Fibroblast of skin of scalp (primary cell): ENCODE data around the gene GNAS. TPM values are rescaled to one million over a fixed set of nuclear protein-coding genes. Genes with fewer than 3 reads are reported as not detected.
"Not testable (repeated sequence)": the region's sequence is repeated elsewhere in the genome, so short reads cannot be mapped to it uniquely, and the experiment has no call there.

Source experiments
- DNase-seq: peaks from one replicate; pipeline ENCODE4 v3.0.0-alpha.2; 2013
- polyA plus RNA-seq, 2 experiments: library from polyadenylated mRNA; unstranded; fragments of 120-200 nt; gene quantifications; one replicate each; pipeline ENCODE4 v1.2.1, GENCODE V29; 2013; ENCODE audit not compliant: insufficient read length in 2 of 2

The GNAS gene
- 2,376 TPM for polyA plus RNA-seq (2013, experiment 1 of 2; ENCODE audit: insufficient read length)
- polyA plus RNA-seq (2013, experiment 2 of 2; ENCODE audit: insufficient read length): 2,037 TPM

DNA sequence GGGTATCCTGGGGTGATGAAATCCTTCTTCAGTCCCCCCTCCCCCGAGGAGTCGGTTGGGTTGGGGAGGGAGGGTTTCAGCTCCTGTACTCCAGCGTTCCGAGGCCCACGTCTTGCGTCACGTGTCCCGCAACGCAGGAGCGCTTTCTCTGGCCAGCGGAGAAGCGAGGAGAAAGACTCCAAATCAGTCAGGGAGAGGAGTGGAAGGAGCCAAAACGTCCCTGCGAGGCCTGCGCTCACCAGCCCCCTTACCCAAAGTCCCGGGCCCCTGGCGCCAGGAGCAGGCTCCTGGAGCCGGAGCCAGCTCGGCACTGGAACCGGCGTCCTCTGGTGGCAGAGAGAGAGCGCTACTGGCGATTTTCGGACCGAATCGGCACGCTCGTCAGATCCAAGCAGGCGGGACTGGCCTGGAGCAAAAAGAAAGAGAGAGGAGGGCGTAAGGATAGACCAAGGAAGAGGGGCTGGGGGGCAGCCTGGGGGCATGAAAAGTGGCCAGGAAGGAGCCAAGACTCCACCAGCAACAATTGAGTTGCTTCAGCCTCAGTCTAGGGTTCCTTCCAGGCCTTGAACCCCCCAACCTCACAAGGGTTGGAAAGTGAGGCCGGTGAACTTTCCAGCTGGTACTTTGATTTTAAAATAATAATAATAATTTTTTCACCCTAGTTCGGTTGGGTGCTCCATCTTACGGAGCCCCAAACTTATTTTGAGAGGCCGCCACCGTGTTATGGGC is at the start of gene GNAS:
Gene GNAS (plus strand): TSS at position 174 of the 729 bp plus-strand sequence.
- DNase-seq: peak; percentile 64

DNA sequence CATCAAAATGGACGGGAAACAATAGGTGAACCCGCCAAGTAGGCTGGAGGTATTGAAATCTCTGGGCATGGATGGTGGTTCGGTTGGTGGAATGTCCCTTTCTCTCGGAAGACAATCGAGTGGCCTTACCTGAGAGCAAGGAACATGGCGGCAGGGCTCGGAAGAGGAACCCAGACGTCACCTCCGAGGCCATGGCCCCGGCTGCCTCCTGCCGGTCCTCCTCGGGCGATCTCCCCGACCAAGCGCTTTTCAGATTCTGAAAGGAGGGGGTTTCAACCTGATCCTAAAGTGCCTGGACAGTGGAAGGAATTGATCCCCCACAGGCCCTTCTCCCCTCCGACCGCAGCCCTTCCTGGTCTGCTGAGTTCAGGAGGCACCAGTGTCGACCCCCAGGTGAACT is 49.0 kb upstream of the GNAS start:
- DNase-seq: no peak

DNA sequence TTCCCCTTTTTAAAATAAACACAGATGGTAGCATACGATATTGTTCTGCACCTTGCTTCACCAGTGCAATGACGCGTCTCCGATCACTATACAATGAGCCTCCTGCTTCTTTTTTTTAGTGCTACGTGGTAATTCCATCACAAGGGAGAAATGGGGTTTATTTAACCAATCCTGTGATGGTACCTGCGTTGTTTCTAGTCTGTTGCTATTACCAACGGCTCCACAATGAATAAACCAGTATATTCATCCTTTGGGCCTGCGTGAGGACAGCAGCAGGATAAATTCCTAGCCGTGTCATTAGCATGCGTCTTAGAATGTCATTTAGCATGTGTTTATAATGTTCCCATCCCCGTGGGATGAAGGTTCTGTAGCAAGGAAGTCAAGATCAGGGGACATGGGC is 44.7 kb upstream of the GNAS start:
- no peak for DNase-seq

DNA sequence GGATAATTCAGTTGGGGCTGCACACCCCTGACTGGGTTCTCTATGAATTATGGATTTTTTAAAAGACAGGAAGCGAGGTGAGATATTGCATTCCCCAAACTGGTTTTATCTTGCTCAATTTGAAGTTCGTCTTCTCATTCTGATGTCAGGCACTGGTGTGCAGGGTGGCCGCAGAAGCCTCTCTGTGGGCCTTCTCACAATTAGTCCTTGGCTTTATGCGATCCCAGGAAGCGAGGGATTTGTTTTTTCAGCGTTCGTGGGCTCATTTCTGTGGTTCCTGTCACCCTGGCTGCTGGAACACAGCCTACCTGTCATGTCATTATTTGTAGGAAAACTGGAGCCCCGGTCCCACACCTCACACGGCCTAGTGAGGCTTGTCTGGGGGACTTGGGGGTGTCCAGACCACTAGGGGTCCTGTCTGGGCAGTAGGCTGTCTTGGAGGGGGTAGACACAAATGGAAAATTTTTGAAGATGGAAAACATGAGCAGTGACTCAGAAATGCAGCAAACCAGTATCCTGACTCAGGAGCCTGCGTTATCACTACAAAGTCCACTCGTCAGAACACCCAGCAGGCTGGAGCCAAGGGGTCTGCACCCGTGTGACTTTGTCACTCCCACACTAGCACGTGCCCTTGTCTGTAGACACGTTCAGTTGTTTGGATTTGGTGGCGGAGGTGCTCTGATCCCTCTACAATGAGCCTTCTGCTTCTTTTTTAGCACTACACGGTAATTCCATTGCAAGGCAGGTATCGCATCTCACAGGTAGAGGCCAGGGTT is 44.1 kb upstream of the GNAS start:
- peak; percentile 11 for DNase-seq

DNA sequence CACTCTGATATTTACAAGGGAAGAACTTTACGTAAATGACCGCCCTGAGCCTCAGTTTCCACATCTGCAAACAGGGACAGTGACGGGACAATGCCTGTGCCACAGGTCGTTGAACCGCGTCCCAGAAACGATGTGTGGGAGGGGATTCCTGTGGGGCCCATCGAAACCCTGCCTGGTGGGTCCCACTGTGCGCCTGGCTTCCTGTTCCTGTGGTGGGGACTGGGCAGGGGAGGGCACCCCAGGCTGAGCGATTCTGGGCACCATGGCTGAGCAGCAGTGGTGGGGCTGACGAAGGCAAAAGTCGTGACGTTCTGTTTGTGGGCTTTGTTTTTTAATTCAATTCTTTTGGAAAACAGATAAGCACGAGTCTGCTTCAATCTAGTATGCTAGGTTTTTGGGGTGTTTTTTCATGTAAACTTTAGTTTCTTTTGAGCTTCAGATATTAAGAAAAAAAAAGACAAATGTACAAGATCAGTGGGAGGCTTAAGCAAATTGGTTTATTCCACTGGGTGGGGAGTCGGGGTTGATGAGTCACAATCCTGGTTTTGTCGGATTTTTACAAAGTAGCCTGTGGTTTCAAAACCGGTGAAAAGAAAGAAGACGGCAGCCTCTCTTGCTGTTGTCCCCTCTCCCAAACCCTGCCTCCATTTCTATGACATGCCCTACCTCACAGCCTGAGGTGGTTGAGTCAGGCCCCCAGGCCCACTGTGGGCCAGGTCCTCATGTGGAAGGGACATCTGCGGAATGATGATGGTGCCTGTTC is 42.2 kb upstream of the GNAS start:
- peak; percentile 41 for DNase-seq

DNA sequence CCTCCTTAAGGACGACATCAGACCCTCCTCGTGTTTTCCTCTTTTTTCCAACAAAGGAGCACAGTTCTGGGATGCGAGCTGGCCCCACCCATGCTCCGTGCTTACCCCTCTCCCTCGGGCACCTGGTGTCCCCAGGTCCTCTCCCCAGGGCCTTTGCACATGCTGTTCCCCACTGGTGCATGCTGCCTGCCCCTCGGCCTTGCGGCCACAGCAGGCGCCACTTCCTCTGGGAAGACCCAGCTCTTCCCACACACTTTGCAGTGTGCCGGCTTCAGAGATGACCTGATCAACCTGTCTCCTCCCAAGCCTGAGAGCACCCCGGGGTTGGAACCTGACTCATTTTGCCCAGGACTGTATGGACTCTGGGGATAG is 41.7 kb upstream of the GNAS start:
- DNase-seq: no peak

DNA sequence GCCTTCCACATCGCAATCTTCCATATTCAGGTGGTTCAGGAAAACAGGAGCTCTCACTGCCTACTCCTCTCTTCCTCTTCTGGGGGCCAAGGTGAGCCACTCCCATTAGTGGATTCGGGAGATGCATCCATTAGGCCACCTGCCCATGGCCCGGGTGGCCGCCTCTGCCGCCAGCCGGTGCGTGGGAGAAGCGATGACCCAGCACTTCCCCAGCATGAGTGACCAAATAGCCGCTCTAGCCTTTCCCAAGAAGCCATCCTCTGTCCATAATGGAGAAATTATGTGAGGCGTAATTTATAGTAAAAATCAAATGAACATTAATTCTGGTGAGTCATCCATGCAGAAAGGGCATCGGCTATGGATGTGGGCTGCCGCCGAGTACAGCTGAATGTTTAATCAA is 41.2 kb upstream of the GNAS start:
- DNase-seq: no peak

DNA sequence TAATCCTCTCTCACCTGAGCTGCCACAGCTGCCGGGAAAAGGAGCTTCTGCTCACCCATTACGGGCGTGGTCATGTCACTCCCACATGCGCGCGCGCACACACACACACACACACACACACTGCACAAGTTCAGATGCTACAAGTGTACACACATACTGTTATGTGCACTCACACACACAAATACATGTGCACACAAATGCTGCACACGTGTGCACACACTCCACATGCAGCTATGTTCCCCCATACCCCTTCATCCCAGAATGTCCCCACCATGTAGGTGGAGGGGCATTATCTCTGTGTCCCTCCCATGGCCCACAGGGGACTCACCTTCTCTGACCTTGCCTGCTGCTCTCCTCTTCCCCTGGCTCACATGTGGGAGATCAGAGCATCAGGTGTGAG is 39.1 kb upstream of the GNAS start:
- DNase-seq: no peak

DNA sequence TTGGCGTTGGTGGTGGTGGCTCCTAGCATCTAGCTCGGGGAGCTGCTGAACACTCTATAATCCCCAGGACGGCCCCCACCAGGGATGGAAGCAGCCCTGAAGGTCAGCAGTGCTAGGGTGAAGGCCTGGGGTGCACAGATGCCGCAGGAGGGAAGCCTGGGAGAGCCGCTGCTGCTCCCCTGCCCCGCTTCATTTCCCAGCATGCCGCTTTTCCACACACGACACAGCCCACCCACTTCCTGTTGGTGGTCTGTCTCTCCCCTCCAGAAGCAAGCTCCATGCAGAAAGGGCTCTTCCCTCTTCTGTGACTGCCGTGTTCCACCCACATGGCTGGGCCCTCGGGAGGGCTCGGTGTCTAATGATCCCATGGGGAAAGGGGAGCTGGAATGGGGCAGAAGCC is 37.1 kb upstream of the GNAS start:
- DNase-seq: no peak

DNA sequence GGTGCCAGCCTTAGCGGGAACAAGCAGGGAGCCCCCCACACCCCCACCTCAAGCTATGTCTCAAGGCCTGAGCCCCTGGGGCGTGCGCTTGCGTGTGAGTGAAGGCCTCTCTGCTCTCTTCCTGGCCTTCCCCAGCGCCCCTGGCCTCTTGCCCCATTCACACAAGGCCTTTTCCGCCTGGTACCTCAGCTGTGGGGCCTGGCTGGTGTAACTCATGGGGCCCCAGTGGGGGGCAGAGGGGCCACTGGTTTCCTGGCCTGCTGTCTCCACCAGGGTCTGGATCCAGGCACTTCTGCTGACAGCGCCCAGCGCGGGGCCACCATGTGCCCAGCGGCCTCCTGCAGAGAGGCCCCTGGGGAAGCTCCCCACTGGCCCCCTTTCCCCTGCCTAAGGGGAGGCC is 36.5 kb upstream of the GNAS start:
- DNase-seq: no peak

DNA sequence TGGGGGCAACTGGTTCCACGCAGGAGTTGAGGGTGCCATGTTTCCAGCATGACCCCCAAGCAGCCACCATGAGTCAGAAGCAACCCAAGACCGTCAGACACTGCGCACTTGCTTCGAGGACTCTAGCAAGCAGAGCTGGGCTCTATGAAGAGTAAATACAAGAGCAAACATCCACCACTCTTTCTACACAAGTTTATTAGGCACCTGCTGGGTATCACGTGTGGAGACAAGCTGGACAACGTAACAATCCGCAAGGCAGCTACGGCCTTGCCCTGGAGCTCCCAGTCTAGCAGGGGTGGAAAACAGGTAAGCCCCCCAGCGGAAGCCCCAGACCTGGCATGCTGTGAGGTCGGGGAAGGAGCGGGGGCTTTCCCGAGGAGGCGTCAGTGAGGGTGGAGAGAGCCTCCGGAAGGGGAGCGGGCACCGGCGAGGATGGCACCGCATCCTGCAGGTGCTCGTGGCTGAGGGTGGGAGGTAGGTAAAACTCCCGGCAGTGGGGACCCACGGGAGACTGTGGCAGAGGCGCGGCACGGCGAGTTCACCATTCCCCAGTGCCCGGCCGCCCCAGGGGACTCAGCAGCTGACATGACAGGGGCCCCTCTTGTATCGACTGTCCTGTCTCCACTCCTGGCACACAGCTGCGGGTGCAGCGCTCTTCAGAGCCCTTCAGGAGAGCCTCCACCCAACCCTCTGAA is 35.4 kb upstream of the GNAS start:
- no peak for DNase-seq

DNA sequence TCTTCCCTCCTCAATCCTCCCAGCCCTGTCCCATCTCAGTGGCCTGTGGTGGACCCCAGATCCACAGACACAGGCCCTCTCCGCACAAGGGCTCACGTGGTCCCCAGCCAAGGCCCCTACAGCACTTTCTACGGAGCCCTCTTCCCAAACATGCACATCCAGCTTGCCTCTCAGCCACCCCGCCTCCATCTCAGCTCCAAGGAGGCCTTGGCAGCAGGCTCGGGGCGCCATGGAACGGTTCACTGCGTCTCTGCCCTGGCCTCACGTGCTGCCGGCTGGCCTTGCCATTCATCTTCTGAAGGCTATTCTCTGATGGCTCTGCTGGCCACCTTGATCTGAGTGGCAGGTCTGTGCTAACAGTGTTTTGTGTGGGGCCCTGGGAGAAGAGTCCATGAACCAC is 34.8 kb upstream of the GNAS start:
- DNase-seq: no peak

DNA sequence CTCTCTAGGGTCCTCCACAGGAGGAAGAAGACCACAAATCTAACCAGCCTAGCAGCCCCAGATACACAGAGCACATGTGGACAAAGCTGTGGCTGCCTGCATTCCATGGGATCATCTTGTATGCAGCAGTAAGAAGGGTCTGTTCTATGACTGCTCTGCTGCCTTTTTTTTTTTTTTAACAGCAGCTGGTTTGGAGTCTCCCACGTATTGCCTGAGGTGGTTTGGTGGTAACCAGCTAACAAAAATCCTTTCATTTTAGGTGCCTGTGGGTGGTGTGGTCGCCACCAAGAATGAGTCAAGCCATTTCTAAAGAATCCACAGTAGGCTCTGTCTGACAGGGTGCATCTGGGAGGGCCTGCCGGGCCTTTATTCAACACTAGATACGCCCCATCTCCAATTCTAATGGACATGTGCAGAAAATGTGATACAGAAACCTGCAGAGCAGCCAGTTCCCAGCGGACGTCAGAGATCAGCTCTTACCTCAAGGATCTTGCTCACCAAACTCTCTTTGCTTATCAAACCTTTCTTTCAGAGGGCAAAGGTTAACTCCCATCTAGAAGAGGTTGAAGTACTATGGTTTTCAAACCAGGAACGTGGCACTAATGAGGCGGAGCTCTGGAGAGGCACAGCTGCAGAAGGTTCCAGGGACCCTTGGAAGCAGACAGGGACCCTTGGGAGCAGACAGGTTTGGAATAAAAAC is 33.8 kb upstream of the GNAS start:
- DNase-seq: peak; percentile 96

DNA sequence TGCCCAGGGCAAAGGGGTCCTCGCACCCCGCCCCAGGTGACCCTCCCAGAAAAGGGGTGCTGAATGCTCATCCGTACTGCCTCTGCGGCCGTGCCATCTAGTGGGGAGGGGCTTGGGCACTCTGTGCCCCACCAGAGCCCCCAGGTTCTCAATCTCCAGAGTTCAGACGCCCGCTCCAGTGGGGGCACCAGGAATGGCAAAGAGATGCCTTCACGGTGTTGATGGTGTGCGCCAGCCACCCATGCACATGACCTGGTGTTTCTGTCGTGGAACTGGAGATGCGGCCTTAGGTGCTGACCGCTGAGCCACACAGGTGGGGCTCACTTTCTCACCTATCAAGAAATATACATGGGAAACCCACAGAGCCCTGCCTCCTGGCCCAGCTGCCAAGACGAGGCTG is 32.6 kb upstream of the GNAS start:
- DNase-seq: no peak

DNA sequence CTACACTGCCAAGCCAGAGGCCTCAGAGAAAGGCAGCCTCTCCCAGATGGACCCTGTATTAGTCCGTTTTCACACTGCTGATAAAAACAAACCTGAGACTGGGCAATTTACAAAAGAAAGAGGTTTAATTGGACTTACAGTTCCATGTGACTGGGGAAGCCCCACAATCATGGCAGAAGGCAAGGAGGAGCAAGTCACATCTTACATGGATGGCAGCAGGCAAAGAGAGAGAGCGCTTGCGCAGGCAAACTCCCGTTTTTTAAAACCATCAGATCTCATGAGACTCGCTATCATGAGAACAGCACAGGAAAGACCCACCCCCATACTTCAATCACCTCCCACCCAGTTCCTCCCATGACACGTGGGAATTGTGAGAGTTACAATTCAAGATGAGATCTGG is 32.0 kb upstream of the GNAS start:
- not testable (repeated sequence) for DNase-seq

DNA sequence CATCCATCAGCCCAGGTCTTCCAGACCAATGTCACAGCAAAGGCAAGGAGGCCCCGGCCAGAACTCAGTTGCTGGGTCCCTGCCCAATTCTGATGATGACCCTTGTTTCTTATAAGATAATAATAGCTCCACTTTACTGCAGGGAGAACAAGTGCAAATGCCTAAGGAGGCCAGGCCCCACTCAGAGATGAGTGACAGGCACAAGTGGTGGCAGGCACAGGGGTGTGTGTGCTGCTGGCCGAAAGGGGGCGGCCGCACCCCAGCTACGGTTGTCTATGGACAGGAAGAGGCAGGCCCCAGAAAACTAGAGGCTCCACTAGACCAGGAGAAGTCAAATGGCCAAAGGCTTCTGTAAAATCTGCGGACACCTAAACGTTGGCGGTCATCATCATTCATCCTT is 30.4 kb upstream of the GNAS start:
- DNase-seq: no peak

DNA sequence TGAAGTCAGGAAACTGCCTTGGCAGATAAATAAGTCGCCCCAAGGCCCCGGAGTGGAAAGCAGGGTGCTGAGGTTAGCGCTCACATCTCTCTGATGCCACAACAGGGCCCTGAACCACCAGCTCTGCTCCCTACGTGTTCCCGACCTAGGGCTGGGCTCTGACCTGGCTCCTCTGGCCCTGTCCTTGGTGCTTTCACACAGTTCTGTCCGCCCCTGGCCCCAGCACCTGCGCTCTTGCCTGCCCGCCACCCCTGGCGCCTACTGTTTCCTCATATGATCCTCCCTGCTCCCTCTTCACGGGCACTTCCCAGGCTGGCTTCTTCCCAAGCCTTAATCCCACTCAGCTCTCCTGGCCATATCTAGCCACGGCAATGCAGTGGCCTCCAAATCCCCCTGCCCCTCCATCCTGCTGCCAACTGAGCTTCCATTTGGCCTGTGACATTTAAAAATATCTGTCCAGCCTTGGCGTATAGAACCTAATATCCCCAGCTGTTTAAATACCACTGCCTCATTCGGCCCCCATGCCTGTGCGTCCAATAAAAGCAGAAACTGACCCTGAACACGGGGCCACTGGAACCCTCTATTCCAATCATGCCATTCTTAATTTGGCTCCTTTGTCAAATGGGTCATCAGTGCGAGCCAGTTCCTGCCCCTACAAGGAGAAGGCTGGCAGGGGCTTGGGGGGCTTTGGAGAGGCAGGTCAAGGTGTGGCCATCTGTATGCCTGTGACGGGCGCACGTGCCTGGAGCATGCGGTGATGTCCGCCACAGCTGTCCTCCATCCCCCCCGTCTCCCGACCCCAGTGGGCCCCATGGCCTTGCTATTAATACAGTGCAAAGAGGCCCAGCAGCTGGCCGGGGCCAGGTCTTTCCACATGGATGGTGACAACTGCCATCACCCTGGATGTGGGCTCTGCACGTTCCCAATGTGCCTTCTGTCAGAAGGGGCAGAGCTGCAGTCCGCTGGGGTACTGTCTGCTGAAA is 29.5 kb upstream of the GNAS start:
- no peak for DNase-seq

DNA sequence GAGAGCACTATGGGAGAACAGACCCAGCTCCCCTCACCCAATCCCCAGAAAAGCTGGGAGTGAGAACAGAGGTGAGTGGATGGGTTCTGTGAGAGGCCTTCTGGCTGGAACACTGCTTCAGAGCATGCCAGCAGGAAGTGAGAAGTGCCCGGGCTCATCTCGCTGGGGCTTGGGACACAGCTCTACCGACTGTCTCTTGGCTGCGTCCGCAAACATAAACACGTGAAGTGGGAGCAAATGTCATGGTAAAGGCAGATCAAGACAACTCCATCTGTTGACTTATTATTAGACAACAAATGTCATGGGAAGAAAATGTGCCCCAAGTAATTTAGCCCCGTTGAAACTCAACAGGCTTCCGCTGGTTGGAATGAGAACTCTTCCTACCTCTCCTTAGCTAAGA is 27.7 kb upstream of the GNAS start:
- DNase-seq: no peak

DNA sequence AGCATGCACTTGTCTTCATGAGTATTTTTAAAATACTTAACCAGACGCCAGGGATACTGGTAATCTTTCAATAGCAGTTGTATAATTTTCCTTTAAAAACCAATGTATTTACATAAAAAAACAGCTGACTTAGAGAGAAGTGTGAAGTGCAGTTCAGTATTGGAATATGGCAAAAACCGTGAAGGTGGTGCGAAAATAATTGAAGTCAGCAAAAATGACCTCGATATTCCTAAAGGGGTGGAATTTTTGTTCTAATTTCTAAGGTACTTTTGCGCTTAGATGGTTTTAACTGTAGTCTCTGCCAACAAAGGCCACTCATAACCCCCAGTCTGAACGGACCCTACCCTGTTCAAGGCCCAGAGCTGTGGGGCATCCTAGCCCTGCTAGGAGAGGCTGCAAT is 27.1 kb upstream of the GNAS start:
- no peak for DNase-seq

DNA sequence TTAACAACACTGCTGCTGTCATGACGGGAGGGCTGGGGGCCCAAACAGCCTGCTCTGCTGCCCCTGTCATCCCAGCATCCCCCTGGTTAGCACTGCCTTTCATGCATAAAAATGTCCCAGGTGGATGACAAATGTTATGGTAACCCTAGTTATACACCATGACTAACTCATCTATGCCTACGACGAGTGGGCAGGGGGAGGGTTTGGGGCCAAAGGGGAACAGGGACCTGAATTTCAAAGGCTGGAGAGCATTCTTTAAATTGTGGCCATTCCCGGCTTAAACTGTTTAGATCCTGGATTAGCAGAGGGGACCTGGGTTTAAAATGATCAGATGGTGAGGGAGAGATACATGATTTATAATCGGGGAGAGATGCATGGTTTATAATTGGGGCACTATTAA is 26.2 kb upstream of the GNAS start:
- no peak for DNase-seq

DNA sequence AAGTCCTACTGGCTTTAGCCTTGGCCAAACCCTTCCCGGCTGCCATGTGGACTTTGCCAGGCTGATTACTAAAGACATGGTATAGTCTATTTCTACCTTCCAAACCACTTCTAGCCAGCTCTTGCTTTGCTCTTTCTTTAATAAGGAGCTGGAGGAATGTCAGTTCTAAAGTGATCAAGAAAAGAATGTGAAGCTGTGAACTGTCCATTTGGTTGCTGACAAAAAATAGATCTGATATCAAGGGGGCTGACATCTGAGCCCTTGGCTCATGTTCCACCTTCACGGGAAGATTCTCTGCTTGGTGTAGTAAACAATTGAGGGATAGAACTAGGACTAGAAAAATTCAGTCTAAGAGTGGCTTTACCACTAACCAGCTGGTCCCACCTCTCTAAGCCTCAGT is 24.4 kb upstream of the GNAS start:
- no peak for DNase-seq
